Subcutaneous abdominal adipose tissue (tissue), 5 donors: ENCODE data around the gene WRAP53.

Source experiments
- H3K27ac ChIP-seq: one replicate; pipeline ENCODE4 v1.7.0; 2013; ENCODE audit warnings: low read depth, mild to moderate bottlenecking, inconsistent platforms, low read length, moderate library complexity
- H3K27me3 ChIP-seq, 5 donors: one replicate each; pipeline ENCODE4 v1.7.0; 2013; ENCODE audit warnings: low read length in 5 of 5, inconsistent platforms in 1 of 5; ENCODE audit not compliant: control insufficient read depth in 5 of 5, insufficient read depth in 4 of 5
- H3K36me3 ChIP-seq, 5 donors: one replicate each; pipeline ENCODE4 v1.7.0; 2013; ENCODE audit warnings: low read length in 5 of 5; ENCODE audit not compliant: control insufficient read depth in 5 of 5, insufficient read depth in 5 of 5
- H3K4me1 ChIP-seq, 5 donors: one replicate each; pipeline ENCODE4 v1.7.0; 2013; ENCODE audit warnings: low read length in 5 of 5, mild to moderate bottlenecking in 3 of 5, moderate library complexity in 1 of 5; ENCODE audit not compliant: control insufficient read depth in 5 of 5, insufficient read depth in 5 of 5
- H3K4me3 ChIP-seq, 5 donors: one replicate each; pipeline ENCODE4 v1.7.0; 2013; ENCODE audit warnings: low read length in 5 of 5, low read depth in 1 of 5
- H3K9ac ChIP-seq, 5 donors: one replicate each; pipeline ENCODE4 v1.7.0; 2013; ENCODE audit warnings: low read length in 5 of 5, mild to moderate bottlenecking in 4 of 5, moderate library complexity in 3 of 5
- H3K9me3 ChIP-seq, 5 donors: one replicate each; pipeline ENCODE4 v1.7.0; 2013; ENCODE audit warnings: low read length in 5 of 5; ENCODE audit not compliant: control insufficient read depth in 5 of 5
- donor health status: healthy.
- donor health status: healthy.
- donor health status: healthy.
- donor health status: healthy.
- donor health status: healthy.

WRAP53 gene

GRCh38 chr17:7677388-7678067 is 10.7 kb upstream of the WRAP53 start:
- Histone ChIP-seq H3K27me3 (no peaks in the 10 kb centered on the region), H3K36me3 (peaks cover 4 to 36% (median 32%) of the 10 kb centered on the region in 5 donors), H3K4me3 (no peak overlapping the region), H3K4me1 (no peaks in the 10 kb centered on the region), H3K9ac (no peak overlapping the region), H3K9me3 (peaks cover 3 to 10% (median 9%) of the 10 kb centered on the region in 5 donors), H3K27ac (no peak overlapping the region)

- Histone ChIP-seq H3K4me3 (peak overlapping the region; percentile 84 to 100 (median 99)), H3K4me1 (peaks cover 4 to 39% (median 31%) of the 10 kb centered on the region in 5 donors), H3K9me3 (no peaks in the 10 kb centered on the region), H3K27me3 (no peaks in the 10 kb centered on the region), H3K9ac (peak overlapping the region in 3 of 5 donors; percentile 92 to 95 (median 92)), H3K27ac (peak overlapping the region; percentile 99), H3K36me3 (no peaks in the 10 kb centered on the region)
These were observed 3.3 kb upstream of the WRAP53 start for GRCh38 chr17:7684851-7685532.

GRCh38 chr17:7685533-7686221 is 2.6 kb upstream of the WRAP53 start:
- Histone ChIP-seq H3K27me3 (no peaks in the 10 kb centered on the region), H3K27ac (peak overlapping the region; percentile 99), H3K36me3 (no peaks in the 10 kb centered on the region), H3K9me3 (no peaks in the 10 kb centered on the region), H3K4me1 (peaks cover 4 to 39% (median 31%) of the 10 kb centered on the region in 5 donors), H3K4me3 (peak overlapping the region; percentile 84 to 100 (median 99)), H3K9ac (peak overlapping the region; percentile 85 to 95 (median 92))

GRCh38 chr17:7686222-7687071 is 1.8 kb upstream of the WRAP53 start:
- peaks cover 4 to 39% (median 31%) of the 10 kb centered on the region in 5 donors for H3K4me1 ChIP-seq
- H3K9ac ChIP-seq: peak overlapping the region; percentile 85 to 95 (median 92)
- no peaks in the 10 kb centered on the region for H3K36me3 ChIP-seq
- H3K27me3 ChIP-seq: no peaks in the 10 kb centered on the region
- peak overlapping the region; percentile 99 for H3K27ac ChIP-seq
- H3K9me3 ChIP-seq: no peaks in the 10 kb centered on the region
- H3K4me3 ChIP-seq: peak overlapping the region; percentile 84 to 100 (median 99)

GRCh38 chr17:7687072-7687907 is 987 bp upstream of the WRAP53 start, which contains the start of gene TP53:
Gene TP53, minus strand, starts transcription at chr17:7687490. Its CDS starts 10,896 bp downstream, at chr17:7676594.
- H3K9ac ChIP-seq: peak within 1 kb of the TSS; percentile 88 to 95 (median 92)
- H3K4me3 ChIP-seq: peak within 1 kb of the TSS; percentile 84 to 100 (median 99)
- peaks cover 4 to 39% (median 31%) of the 10 kb centered on the region in 5 donors for H3K4me1 ChIP-seq
- H3K9me3 ChIP-seq: no peaks in the 10 kb centered on the region
- no peaks in the 10 kb centered on the region for H3K27me3 ChIP-seq
- H3K36me3 ChIP-seq: no peaks in the 10 kb centered on the region
- H3K27ac ChIP-seq: peak within 1 kb of the TSS; percentile 99

GRCh38 chr17:7688808-7689316 is 585 bp downstream of the WRAP53 start:
- H3K4me1 ChIP-seq: peaks cover 4 to 39% (median 31%) of the 10 kb centered on the region in 5 donors
- H3K4me3 ChIP-seq: peak overlapping the region; percentile 78 to 99 (median 90)
- no peaks in the 10 kb centered on the region for H3K27me3 ChIP-seq
- H3K9me3 ChIP-seq: no peaks in the 10 kb centered on the region
- peak overlapping the region; percentile 61 for H3K27ac ChIP-seq
- H3K9ac ChIP-seq: peak overlapping the region; percentile 67 to 89 (median 88)
- peaks cover 0 to 2% (median 0%) of the 10 kb centered on the region in 5 donors for H3K36me3 ChIP-seq

- H3K4me1 ChIP-seq: no peaks in the 10 kb centered on the region
- H3K27me3 ChIP-seq: no peaks in the 10 kb centered on the region
- no peak overlapping the region for H3K27ac ChIP-seq
- no peak overlapping the region for H3K9ac ChIP-seq
- H3K4me3 ChIP-seq: no peak overlapping the region
- no peaks in the 10 kb centered on the region for H3K9me3 ChIP-seq
- H3K36me3 ChIP-seq: peaks cover 0 to 14% (median 12%) of the 10 kb centered on the region in 5 donors
These were observed 7.3 kb downstream of the WRAP53 start for GRCh38 chr17:7695586-7695985.

- Histone ChIP-seq H3K4me3 (no peak overlapping the region), H3K9me3 (no peaks in the 10 kb centered on the region), H3K27me3 (peaks cover 0 to 13% (median 0%) of the 10 kb centered on the region in 5 donors), H3K4me1 (no peaks in the 10 kb centered on the region), H3K27ac (no peak overlapping the region), H3K9ac (no peak overlapping the region), H3K36me3 (peaks cover 0 to 38% (median 32%) of the 10 kb centered on the region in 5 donors)
These were observed 9.7 kb downstream of the WRAP53 start for GRCh38 chr17:7697828-7698588.
